Stimulated activated CD4-positive, alpha-beta T cell treated with anti-CD3 and anti-CD28 coated beads, Interleukin-1b, Interleukin-23, amount 100 ng/mL, for 4 hours (primary cell): ENCODE measurements around the gene CPSF3.

Experiments used
- DNase-seq, 2 donors: peaks; one replicate each; pipeline ENCODE4 v3.0.0-alpha.2; 2020; ENCODE audit warnings: low read depth in 2 of 2

CPSF3 gene

GRCh38 chr2:9419541-9419940, 3.9 kb upstream of the CPSF3 start:
- no peak for DNase-seq

- no peak for DNase-seq
Measured at GRCh38 chr2:9420495-9420894, 3.0 kb upstream of the CPSF3 start.

DNA sequence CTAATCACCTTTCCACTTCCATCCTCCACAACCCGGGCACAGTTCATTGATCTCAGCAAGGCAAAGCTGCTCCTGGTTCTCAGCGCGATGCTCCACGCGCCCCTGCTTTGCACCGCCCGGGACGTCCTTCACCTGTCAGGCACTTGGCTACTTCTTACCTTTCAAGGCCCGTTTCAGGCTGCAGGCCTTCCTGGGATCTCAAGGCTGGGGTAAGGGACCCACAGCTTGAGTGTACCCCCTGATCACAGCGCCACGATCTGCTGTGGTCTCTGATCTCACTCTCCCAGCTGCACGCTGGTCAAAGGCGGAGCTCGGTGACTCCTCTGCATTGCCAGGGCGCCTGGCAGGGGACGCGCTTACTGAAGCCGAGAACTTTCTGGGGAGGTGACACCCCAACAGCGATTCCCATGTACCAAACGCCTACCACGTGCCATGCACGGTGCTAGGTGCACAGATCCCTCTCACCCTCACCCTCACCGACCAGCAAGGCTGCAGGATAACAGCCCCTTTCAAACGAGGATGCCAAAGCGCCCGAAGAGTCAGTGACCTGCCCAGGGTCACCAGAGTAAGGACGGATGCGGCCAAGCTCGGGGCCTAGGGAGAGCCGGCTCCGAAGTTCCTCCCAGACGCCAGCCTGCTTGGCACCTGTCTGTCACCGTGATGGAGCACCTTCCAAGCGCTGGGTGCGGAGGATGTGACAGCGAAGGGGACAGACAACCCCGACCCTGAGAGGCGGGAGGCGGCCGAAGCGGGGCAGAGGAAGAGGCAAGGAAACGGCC, 944 bp upstream of the CPSF3 start:
- DNase-seq, result peak; percentile 29 to 30

- DNase-seq, result no peak
Measured at GRCh38 chr2:9423922-9424272, 443 bp downstream of the CPSF3 start.

GRCh38 chr2:9424447-9425164, 1.2 kb downstream of the CPSF3 start:
- no peak for DNase-seq

DNA sequence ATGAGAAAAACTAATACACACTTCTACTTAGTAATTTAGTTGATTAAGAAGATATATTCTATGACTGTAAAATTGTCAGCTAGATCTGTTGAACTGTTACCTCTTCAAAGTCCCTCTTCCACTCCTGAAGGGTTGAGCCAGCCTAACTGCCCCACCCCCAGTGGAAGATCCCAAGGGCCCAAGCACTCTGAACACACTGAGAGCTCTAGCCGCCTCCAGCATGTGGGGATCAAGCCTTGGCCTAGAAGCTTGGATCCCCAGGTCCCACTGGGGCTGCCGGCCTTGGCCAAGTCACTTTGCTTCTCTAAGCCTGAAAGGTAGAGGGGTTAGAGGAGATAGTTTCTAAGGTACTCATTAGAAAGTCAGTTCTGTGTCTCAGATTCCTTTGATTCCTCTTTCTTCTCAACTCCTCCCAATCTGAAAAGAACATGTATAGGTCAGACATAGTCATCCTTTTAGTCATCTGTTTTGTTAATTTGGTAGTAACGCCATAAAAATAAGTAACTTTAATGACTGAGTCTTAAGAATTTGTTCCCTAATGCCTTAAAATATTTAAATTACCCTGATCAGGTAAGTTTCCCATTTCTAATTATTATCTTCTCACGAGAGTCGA, 5.6 kb downstream of the CPSF3 start:
- DNase-seq, result no peak

DNA sequence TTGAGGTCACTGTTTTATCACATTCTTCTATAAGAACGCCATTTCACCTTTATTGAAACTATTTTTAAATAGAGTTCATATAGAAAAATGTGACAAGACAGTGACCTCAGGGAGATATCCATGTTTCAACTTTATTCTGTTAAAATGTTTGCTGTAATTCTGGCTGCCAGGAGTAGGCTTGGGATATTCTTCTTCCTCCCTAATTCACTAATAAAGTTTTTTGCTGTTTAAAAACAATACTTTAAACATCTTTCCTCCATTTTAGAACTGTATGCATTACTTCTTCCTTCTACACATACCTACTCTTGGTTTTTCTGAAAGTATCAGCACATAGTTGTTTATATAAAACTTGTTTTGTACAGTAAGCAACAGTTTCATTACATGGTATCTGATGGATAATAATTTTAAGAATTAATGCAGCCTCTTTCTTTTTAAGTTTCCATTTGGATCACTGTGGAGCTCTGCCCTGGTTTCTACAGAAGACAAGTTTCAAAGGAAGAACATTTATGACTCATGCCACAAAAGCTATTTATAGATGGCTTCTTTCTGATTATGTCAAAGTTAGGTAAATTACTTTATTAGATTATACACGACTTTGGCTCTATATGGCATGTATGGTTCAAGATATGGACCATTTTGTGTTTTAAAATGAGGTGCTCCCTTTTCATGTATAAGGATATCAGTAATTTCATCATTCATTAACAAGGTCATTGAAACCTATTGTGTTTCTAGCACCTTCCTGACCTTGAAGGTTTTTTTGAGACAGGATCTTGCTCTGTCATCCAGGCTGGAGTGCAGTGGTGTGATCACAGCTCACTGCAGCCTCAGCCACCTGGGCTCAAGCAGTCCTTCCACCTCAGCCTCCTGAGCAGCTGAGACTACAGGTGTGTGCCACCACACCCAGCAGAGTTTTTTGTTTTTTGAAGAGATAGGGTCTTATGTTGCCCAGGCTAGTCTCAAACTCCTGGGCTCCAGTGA, 7.2 kb downstream of the CPSF3 start:
- DNase-seq, result no peak

GRCh38 chr2:9434489-9434888, 11.0 kb downstream of the CPSF3 start:
- no peak for DNase-seq

DNA sequence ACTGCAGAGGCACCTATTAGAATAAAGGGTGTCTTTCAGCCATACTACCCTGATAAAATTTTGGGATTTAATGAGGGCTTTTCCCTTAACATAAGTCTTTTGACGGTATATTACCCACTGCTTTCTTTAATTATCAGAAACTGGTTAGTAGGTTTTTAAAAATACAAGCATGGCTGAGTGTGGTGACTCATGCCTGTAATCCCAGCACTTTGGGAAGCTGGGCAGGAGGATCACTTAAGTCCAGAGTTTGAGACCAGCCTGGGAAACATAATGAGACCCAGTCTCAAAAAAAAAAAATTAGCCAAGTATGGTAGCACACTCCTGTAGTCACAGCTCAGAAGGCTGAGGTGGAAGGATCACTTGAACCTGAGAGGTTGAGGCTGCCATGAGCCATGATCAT, 16.1 kb downstream of the CPSF3 start:
- DNase-seq, result no peak

GRCh38 chr2:9440058-9440727, 16.7 kb downstream of the CPSF3 start:
- no peak for DNase-seq

DNA sequence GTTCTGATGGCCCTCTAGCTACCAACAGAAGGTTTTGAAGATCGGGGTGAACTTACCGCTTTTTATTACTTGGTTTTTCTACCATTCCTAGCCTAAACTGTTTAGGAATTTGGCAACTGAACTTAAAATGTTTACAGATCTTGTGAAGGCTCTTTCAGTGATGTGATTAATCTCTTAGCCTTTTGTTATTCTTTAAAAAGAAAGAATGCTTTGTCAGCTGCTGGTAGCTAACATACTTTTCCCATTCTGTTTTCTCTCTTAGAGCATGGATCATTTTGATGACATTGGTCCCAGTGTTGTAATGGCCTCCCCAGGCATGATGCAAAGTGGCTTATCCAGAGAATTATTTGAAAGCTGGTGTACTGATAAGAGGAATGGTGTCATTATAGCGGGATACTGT, 18.1 kb downstream of the CPSF3 start:
- no peak for DNase-seq

DNA sequence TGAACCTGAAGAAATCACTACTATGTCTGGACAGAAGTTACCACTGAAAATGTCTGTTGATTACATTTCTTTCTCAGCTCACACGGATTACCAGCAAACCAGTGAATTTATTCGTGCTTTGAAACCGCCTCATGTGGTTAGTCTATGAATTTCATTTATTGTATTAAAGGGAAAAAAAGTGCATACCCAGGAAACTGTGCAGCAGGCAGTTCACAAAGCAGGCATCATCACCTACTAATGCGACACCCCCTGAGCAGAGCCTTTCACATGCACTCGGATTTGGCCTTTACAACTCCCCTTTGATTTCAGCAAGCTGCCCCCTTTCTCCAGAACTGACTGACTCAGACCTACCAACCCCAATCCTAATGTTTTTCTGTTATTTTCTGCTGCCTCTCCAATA, 20.1 kb downstream of the CPSF3 start:
- DNase-seq, result no peak

DNA sequence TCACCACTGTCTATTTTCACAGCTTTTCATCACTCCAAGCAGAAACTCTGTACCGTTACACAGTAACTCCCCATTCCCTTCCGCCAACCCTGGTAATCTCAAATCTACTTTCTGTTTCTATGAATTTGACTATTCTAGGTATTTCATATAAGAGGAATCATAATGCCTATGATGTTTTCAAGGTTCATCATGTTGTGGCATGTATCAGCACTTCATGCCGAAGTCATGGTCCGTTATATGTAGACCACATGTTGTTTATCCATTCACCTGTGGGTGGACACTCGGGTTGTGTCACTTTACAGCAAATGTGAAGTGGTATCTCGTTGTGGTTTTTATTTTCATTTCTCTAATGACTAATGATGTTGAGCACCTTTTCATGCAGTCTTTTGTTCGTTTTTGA, 21.6 kb downstream of the CPSF3 start:
- DNase-seq, result no peak

DNA sequence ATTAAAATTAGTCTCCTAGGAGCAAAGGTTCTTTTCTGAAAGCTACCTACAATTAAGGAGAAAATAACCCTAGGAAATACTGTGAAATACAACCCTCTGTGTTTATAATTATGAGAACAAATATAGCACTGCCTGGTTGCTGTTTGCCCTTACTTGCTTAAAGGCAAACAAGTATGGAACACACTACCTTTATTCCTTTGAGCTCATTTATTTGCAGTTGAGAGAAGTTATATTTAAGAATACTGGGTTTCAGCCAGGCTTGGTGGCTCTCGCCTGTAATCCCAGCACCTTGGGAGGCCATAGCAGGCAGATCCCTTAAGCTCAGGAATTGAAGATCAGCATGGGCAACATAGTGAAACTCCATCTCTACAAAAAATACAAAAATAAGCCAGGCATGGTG, 27.8 kb downstream of the CPSF3 start:
- no peak for DNase-seq

DNA sequence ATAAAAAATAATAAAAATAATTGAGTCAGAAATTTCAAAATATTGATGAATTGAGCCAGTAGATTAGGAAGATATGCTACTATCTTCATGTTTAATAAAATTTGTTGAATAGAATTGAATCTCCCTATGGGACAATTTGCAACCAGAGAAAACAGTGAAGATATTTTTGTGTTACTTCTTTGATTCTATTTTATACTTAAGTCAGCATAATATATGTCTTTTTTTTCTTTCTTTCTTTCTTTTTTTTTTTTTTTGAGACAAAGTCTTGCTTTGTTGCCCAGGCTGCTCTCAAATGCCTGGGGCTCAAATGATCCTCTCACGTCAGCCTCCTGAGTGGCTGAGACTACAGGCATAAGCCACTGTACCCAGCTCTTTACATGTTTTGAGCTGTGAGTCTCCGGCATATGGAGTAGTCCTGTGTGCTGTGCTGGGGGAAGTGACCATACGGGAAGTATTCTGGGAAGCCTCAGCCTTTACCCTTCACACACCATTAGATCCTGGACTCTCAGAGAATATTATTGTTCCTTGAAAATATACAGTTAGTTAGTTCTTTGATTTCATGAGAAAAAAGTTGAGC, 37.1 kb downstream of the CPSF3 start:
- DNase-seq, result no peak

GRCh38 chr2:9461079-9461478, 37.6 kb downstream of the CPSF3 start:
- no peak for DNase-seq

GRCh38 chr2:9462313-9462712, 38.9 kb downstream of the CPSF3 start:
- no peak for DNase-seq

GRCh38 chr2:9462886-9463697, 39.6 kb downstream of the CPSF3 start:
- no peak for DNase-seq

- no peak for DNase-seq
Measured at GRCh38 chr2:9463698-9464034, 40.2 kb downstream of the CPSF3 start.

DNA sequence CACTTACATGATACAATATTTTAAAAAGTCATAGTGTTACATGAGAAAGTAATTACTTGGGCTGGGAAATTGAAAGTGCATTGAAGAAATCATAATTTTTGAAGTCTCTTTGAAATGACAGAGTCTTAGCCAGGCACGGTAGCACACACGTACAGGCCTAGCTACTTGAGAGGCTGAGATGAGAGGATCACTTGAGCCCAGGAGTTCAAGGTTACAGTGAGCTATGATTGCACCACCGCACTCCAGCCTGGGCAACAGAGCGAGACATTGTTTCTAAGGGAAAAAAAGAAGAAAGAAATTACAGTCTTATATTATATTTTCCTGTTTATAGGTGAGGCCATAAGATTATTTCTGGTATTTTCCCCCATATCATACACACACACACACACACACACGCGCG, 41.7 kb downstream of the CPSF3 start:
- DNase-seq, result no peak
